ENCODE data around the gene TMEM242. TPM values are rescaled to one million over a fixed set of nuclear protein-coding genes. Genes with fewer than 3 reads are reported as not detected.

TMEM242 gene
- total and polyA plus RNA-seq, 2 of the 4 experiments (the other 2 are of a cell fraction): 2.3 to 4.6 TPM

- ChIA-PET CTCF (no interaction called here), POLR2A (ENCODE audit: unreplicated experiment) (no interaction called here)
- no TSS peak for BruUV-seq (replicated peaks)
- no CpG with 5 or more reads among the region's 13 CpGs for WGBS, 2 experiments (ENCODE audit: extremely low coverage in 2 of 2, insufficient read length in 1 of 2)
- Histone ChIP-seq H4K91ac (ENCODE audit: insufficient read depth, low read depth, low read length) (no peak overlapping the region), H3K23ac (ENCODE audit: low read depth, low read length) (no peak overlapping the region), H4K5ac (ENCODE audit: low read depth, low read length) (no peak overlapping the region), H2BK15ac (ENCODE audit: low read depth, low read length) (no peak overlapping the region), H3K4me3 (ENCODE audit: insufficient read depth, low read depth, low read length) (no peak overlapping the region), H3K4ac (ENCODE audit: low read depth, low read length) (no peak overlapping the region), H3K4me1 (ENCODE audit: control insufficient read depth, insufficient read depth, low read length) (no peaks in the 10 kb centered on the region), H3K18ac (ENCODE audit: low read depth, low read length) (no peak overlapping the region), H3K4me2 (ENCODE audit: low read depth, low read length) (no peak overlapping the region), H3K36me3 (ENCODE audit: control insufficient read depth, insufficient read depth, low read length) (peaks cover 4% of the 10 kb centered on the region; the same call in 1 of the 2 replicates), H4K8ac (ENCODE audit: low read depth in 2 of 2, low read length in 2 of 2) (no peak overlapping the region), H3K27me3 (ENCODE audit: control insufficient read depth, insufficient read depth, low read length) (no peaks in the 10 kb centered on the region; the same call in 1 of the 2 replicates), H2AFZ (replicated peaks; ENCODE audit: low read length, poor library complexity) (no peak overlapping the region), H2BK20ac (ENCODE audit: low read depth, low read length) (no peak overlapping the region), H3K9me1 (ENCODE audit: insufficient read depth, low read length) (no peaks in the 10 kb centered on the region), H4K20me1 (ENCODE audit: insufficient read depth, low read length) (no peaks in the 10 kb centered on the region), H3K56ac (ENCODE audit: extremely low read depth, insufficient read depth, low read length) (no peak overlapping the region), H2AK5ac (ENCODE audit: low read depth, low read length) (no peak overlapping the region), H2AK9ac (replicated peaks; ENCODE audit: low read depth, low read length, poor library complexity) (no peak overlapping the region), H3K14ac (replicated peaks; ENCODE audit: low read depth, low read length) (no peak overlapping the region), H3K27ac (ENCODE audit: insufficient read depth, low read length) (no peak overlapping the region), H3K9ac (ENCODE audit: low read depth, low read length) (no peak overlapping the region), H2BK5ac (ENCODE audit: low read depth, low read length, poor library complexity, severe bottlenecking) (no peak overlapping the region), H2BK120ac (ENCODE audit: low read depth, low read length) (no peak overlapping the region), H3K9me3 (ENCODE audit: control insufficient read depth, insufficient read depth, low read length) (no peaks in the 10 kb centered on the region), H3K79me1 (ENCODE audit: low read depth in 1 of 2, low read length in 2 of 2) (no peaks in the 10 kb centered on the region; a peak in 1 of 4 replicates)
- in situ Hi-C loops (cut with MboI; ENCODE audit: low sequenced_read_pairs): no loop called here
- ATAC-seq (ENCODE audit: low read depth) (no peak), DNase-seq (no peak)
- intact Hi-C loops (cut with micrococcal nuclease): no loop called here
- TF ChIP-seq MXI1 (IDR thresholded peaks at IDR 0.05; ENCODE audit: borderline replicate concordance, low read depth, low read length) (no peak), CEBPB (IDR thresholded peaks at IDR 0.05; ENCODE audit: low read depth, low read length) (no peak), RAD21 (IDR thresholded peaks at IDR 0.05; ENCODE audit: low read length) (no peak), ELK1 (IDR thresholded peaks at IDR 0.05; ENCODE audit: borderline replicate concordance, low read depth, low read length) (no peak), FOS (IDR thresholded peaks at IDR 0.05; ENCODE audit: low read depth, low read length) (no peak), SMC3 (IDR thresholded peaks at IDR 0.05; ENCODE audit: low read depth, low read length) (no peak), MAZ (IDR thresholded peaks at IDR 0.05; ENCODE audit: borderline replicate concordance, low read depth, low read length) (no peak), RFX5 (IDR thresholded peaks at IDR 0.05; ENCODE audit: low read depth, low read length) (no peak), POLR2A (IDR thresholded peaks at IDR 0.05; ENCODE audit: low read depth, low read length) (no peak), USF2 (IDR thresholded peaks at IDR 0.05; ENCODE audit: low read depth, low read length) (no peak), CHD1 (IDR thresholded peaks at IDR 0.05; ENCODE audit: low read depth, low read length) (no peak), MAFK (IDR thresholded peaks at IDR 0.05; ENCODE audit: low read depth, low read length) (no peak), RCOR1 (IDR thresholded peaks at IDR 0.05; ENCODE audit: insufficient replicate concordance, low read length) (no peak), NFE2L2 (IDR thresholded peaks at IDR 0.05; ENCODE audit: low read depth, low read length) (no peak), CTCF (conservative IDR thresholded peaks at IDR 0.05; ENCODE audit: low read depth, low read length) (no peak)
- dilution Hi-C loops (cut with HindIII; ENCODE audit: low sequenced_read_pairs, unreplicated experiment): no loop called here
These were observed 39.2 kb downstream of the TMEM242 start for GRCh38 chr6:157283900-157284737.
